HUES6 (cell line): ENCODE data around the gene LIN37.

Experiments used
- H3K27ac ChIP-seq: 2 replicates; pipeline ENCODE4 v1.7.0; 2013; ENCODE audit warnings: low read depth, mild to moderate bottlenecking, low read length, inconsistent platforms
- H3K27me3 ChIP-seq: 2 replicates; pipeline ENCODE4 v1.6.1; 2013; ENCODE audit warnings: low read length; ENCODE audit not compliant: control insufficient read depth, insufficient read depth
- H3K36me3 ChIP-seq: 2 replicates; pipeline ENCODE4 v1.6.1; 2013; ENCODE audit warnings: low read length; ENCODE audit not compliant: control insufficient read depth, insufficient read depth
- H3K4me1 ChIP-seq: 2 replicates; pipeline ENCODE4 v1.6.1; 2013; ENCODE audit warnings: low read length; ENCODE audit not compliant: control insufficient read depth, insufficient read depth
- H3K4me3 ChIP-seq: 2 replicates; pipeline ENCODE4 v1.5.1; 2013; ENCODE audit warnings: low read depth, low read length
- H3K9ac ChIP-seq: one replicate; pipeline ENCODE4 v1.6.1; 2013; ENCODE audit warnings: mild to moderate bottlenecking, low read length
- H3K9me3 ChIP-seq: 2 replicates; pipeline ENCODE4 v1.6.1; 2013; ENCODE audit warnings: low read depth, low read length; ENCODE audit not compliant: control insufficient read depth, insufficient read depth

LIN37 gene

GRCh38 chr19:35781650-35782049, 33.3 kb downstream of the LIN37 start:
- no peak overlapping the region for H3K27ac ChIP-seq
- H3K4me3 ChIP-seq: no peak overlapping the region
- H3K4me1 ChIP-seq: peaks cover 22% of the 10 kb centered on the region
- peaks cover 9% of the 10 kb centered on the region; the same call in 1 of the 2 replicates for H3K27me3 ChIP-seq
- no peaks in the 10 kb centered on the region for H3K36me3 ChIP-seq
- no peaks in the 10 kb centered on the region for H3K9me3 ChIP-seq
- H3K9ac ChIP-seq: no peak overlapping the region

- H3K4me1 ChIP-seq: peaks cover 13% of the 10 kb centered on the region
- H3K4me3 ChIP-seq: no peak overlapping the region
- no peaks in the 10 kb centered on the region for H3K36me3 ChIP-seq
- no peak overlapping the region for H3K27ac ChIP-seq
- no peak overlapping the region for H3K9ac ChIP-seq
- no peaks in the 10 kb centered on the region for H3K9me3 ChIP-seq
- 0 out of 2 replicates have a peak, but pooled peaks cover 2% of the 10 kb centered on the region for H3K27me3 ChIP-seq
Observed at GRCh38 chr19:35782589-35782988, 34.2 kb downstream of the LIN37 start.

GRCh38 chr19:35783469-35784434, 35.4 kb downstream of the LIN37 start:
- Histone ChIP-seq H3K4me3 (peak overlapping the region; percentile 71), H3K27ac (no peak overlapping the region), H3K27me3 (no peaks in the 10 kb centered on the region), H3K4me1 (peaks cover 9% of the 10 kb centered on the region; the same call in 1 of the 2 replicates), H3K9me3 (no peaks in the 10 kb centered on the region), H3K9ac (no peak overlapping the region), H3K36me3 (no peaks in the 10 kb centered on the region)

DNA sequence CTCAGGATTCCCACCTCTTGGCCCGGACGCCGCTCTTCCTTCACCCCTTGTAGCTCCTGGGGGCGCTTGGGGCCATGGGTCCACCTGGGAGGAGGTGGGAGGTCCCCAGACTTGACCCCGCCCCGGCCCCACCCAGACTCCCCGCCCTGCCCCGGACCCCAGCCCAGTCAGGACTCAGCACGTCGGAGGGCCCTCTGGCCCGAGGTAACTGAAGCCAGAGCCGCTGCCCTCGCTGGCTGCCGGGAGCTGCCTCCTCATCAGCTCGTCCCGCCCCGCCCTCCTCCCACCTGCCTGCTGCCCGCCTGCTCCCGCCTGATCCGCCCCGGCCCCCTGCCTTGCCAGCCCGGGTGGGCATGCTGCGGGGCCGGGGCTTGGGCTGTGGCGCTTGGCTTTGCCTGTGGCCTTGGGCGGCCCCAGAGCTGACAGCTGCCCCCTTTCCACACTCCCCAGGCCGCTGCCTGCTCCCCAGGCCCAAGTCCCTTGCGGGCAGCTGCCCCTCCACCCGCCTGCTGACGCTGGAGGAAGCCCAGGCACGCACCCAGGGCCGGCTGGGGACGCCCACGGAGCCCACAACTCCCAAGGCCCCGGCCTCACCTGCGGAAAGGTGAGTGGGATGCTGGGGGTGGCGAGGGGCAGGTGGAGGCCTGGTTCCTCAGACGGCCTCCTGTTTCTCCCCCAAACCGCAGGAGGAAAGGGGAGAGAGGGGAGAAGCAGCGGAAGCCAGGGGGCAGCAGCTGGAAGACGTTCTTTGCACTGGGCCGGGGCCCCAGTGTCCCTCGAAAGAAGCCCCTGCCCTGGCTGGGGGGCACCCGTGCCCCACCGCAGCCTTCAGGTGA, 36.3 kb downstream of the LIN37 start:
- H3K4me1 ChIP-seq: peaks cover 9% of the 10 kb centered on the region; the same call in 1 of the 2 replicates
- no peaks in the 10 kb centered on the region for H3K36me3 ChIP-seq
- no peaks in the 10 kb centered on the region for H3K27me3 ChIP-seq
- H3K9ac ChIP-seq: peak overlapping the region; percentile 40
- no peak overlapping the region for H3K27ac ChIP-seq
- H3K9me3 ChIP-seq: no peaks in the 10 kb centered on the region
- peak overlapping the region; percentile 71 for H3K4me3 ChIP-seq

DNA sequence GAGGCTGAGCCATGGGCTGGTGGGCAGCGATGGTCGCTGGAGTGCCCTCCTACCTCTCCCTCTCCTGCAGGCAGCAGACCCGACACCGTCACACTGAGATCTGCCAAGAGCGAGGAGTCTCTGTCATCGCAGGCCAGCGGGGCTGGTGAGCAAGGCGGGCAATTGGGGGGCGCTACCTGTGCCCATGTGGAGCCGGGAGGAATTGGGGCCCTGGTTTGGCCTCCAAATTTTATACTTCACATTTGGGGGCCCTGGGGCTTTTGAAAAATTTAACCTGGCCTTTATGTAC, 36.9 kb downstream of the LIN37 start:
- peaks cover 9% of the 10 kb centered on the region; the same call in 1 of the 2 replicates for H3K4me1 ChIP-seq
- no peaks in the 10 kb centered on the region for H3K9me3 ChIP-seq
- no peaks in the 10 kb centered on the region for H3K27me3 ChIP-seq
- peak overlapping the region; percentile 40 for H3K9ac ChIP-seq
- no peak overlapping the region for H3K27ac ChIP-seq
- H3K4me3 ChIP-seq: peak overlapping the region; percentile 71
- H3K36me3 ChIP-seq: no peaks in the 10 kb centered on the region

DNA sequence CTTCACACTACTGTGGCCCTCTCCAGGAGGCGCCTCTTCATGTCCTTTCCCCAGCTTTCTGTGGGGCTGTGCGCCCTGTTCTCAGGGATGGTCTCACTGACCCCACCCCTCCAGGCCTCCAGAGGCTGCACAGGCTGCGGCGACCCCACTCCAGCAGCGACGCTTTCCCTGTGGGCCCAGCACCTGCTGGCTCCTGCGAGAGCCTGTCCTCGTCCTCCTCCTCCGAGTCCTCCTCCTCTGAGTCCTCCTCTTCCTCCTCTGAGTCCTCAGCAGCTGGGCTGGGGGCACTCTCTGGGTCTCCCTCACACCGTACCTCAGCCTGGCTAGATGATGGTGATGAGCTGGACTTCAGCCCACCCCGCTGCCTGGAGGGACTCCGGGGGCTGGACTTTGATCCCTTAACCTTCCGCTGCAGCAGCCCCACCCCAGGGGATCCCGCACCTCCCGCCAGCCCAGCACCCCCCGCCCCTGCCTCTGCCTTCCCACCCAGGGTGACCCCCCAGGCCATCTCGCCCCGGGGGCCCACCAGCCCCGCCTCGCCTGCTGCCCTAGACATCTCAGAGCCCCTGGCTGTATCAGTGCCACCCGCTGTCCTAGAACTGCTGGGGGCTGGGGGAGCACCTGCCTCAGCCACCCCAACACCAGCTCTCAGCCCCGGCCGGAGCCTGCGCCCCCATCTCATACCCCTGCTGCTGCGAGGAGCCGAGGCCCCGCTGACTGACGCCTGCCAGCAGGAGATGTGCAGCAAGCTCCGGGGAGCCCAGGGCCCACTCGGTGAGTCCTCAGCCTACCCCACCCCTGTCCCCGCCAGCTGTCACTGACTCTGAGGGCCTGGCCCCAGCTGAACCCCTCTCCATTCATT, 38.2 kb downstream of the LIN37 start:
- Histone ChIP-seq H3K9me3 (no peaks in the 10 kb centered on the region), H3K4me3 (no peak overlapping the region), H3K27ac (no peak overlapping the region), H3K4me1 (peaks cover 9% of the 10 kb centered on the region; the same call in 1 of the 2 replicates), H3K36me3 (no peaks in the 10 kb centered on the region), H3K9ac (no peak overlapping the region), H3K27me3 (no peaks in the 10 kb centered on the region)

DNA sequence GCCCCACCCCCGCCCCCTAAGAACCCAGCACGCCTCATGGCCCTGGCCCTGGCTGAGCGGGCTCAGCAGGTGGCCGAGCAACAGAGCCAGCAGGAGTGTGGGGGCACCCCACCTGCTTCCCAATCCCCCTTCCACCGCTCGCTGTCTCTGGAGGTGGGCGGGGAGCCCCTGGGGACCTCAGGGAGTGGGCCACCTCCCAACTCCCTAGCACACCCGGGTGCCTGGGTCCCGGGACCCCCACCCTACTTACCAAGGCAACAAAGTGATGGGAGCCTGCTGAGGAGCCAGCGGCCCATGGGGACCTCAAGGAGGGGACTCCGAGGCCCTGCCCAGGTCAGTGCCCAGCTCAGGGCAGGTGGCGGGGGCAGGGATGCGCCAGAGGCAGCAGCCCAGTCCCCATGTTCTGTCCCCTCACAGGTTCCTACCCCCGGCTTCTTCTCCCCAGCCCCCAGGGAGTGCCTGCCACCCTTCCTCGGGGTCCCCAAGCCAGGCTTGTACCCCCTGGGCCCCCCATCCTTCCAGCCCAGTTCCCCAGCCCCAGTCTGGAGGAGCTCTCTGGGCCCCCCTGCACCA, 38.9 kb downstream of the LIN37 start:
- Histone ChIP-seq H3K4me1 (0 out of 2 replicates have a peak, but pooled peaks cover 8% of the 10 kb centered on the region), H3K9me3 (no peaks in the 10 kb centered on the region), H3K4me3 (no peak overlapping the region), H3K36me3 (no peaks in the 10 kb centered on the region), H3K27me3 (no peaks in the 10 kb centered on the region), H3K27ac (no peak overlapping the region), H3K9ac (no peak overlapping the region)

DNA sequence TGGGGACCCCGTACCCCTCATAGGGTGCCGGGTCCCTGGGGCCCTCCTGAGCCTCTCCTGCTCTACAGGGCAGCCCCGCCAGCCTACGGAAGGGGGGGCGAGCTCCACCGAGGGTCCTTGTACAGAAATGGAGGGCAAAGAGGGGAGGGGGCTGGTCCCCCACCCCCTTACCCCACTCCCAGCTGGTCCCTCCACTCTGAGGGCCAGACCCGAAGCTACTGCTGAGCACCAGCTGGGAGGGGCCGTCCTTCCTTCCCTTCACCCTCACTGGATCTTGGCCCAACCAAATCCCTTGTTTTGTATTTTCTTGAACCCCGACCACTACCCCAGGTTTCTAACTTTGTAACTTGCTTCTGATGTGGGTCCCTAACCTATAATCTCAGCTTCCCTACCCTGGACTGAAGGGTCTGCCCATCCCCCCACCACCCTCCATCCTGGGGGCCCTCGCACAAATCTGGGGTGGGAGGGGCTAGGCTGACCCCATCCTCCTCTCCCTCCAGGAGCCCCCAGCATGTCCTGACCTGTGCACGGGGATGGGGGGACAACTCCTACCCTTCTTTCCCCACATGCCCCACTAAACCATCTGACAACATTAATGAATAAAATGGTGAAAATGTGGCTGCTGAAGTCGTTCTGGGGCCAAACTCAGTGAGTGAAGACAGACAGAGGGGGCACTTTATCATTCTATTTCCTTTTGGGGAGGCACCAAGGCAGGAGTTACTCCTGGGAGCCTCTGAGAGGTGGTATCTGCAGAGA, 40.0 kb downstream of the LIN37 start:
- Histone ChIP-seq H3K27ac (no peak overlapping the region), H3K4me1 (0 out of 2 replicates have a peak, but pooled peaks cover 7% of the 10 kb centered on the region), H3K36me3 (no peaks in the 10 kb centered on the region), H3K4me3 (no peak overlapping the region), H3K9me3 (no peaks in the 10 kb centered on the region), H3K9ac (no peak overlapping the region), H3K27me3 (no peaks in the 10 kb centered on the region)

DNA sequence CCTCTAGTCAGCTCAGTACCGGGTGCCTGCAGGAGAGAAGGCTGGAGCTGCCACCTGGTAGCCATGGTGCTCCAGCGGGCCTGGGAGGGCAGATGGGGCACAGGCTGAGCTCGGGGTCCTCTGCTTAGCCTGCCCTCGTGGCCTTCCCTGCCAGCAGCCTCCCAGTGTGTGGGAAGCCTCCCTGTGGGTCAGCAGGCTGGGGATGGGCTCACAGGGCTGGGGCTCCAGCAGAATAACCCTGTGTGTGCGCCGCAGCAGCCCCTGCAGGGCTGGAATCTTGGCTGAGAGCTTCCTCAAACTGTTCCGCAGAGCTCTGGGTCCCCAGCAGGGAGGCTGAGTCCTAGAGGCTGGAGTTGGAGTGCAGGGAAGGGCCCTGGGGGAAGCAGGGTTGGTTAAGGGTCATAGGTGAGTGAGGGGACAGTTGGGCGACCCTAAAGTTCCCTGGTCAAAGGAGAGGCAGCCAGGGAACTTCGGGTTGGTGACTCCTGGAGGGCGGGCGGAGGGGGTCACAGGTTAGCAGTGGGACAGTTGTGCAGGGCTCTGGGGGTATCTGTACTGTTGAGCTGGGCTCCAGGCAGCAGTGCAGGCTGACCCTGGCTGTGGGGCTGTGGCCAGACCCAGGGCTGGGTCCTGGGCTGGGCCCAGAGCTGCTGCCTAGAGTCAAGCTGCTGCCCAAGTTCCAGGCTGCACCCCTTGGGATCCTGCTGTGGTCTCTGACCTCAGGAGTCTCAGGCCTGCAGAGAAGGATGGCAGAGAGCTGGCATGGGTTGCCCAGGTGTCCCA, 41.0 kb downstream of the LIN37 start:
- Histone ChIP-seq H3K9me3 (no peaks in the 10 kb centered on the region), H3K27me3 (no peaks in the 10 kb centered on the region), H3K36me3 (no peaks in the 10 kb centered on the region), H3K4me1 (0 out of 2 replicates have a peak, but pooled peaks cover 5% of the 10 kb centered on the region), H3K4me3 (no peak overlapping the region), H3K9ac (no peak overlapping the region), H3K27ac (no peak overlapping the region)
